HEK293T (cell line): ENCODE measurements around the gene ASTN2.

Experiments
- CTCF ChIA-PET: fragments of 350-600 bp; formaldehyde crosslinking; extraction: SDS; loops from one replicate; lab custom pipeline; 2021; ENCODE audit warnings: antibody characterized with exemption, inconsistent platforms; lab: Yijun Ruan, JAX
- POLR2A ChIA-PET: fragments of 350-600 bp; formaldehyde crosslinking; extraction: SDS; loops from one replicate; lab custom pipeline; 2020; ENCODE audit warnings: antibody characterized with exemption, inconsistent platforms; lab: Yijun Ruan, JAX
- DNase-seq: peaks from one replicate; pipeline ENCODE4 v3.0.0; 2012; ENCODE audit warnings: mixed read lengths; ENCODE audit errors: extremely low spot score
- ARNT ChIP-seq: fragments of 450-650 bp; IDR thresholded peaks from 2 replicates; pipeline ENCODE4 v1.6.1; 2017; ENCODE audit warnings: mild to moderate bottlenecking
- BHLHE40 ChIP-seq: fragments of 450-650 bp; IDR thresholded peaks from 2 replicates; pipeline ENCODE4 v1.6.1; 2016; ENCODE audit warnings: mild to moderate bottlenecking, moderate library complexity, borderline replicate concordance
- CTBP1 ChIP-seq: fragments of 450-650 bp; IDR thresholded peaks from 2 replicates; pipeline ENCODE4 v1.6.1; 2016; ENCODE audit warnings: borderline replicate concordance
- ELF4 ChIP-seq: fragments of 450-650 bp; IDR thresholded peaks from 2 replicates; pipeline ENCODE4 v1.6.1; 2017; ENCODE audit warnings: antibody characterized with exemption
- FOXA1 ChIP-seq: fragments of 450-650 bp; IDR thresholded peaks from 2 replicates; pipeline ENCODE4 v1.6.1; 2016; ENCODE audit warnings: mild to moderate bottlenecking
- FOXK2 ChIP-seq: fragments of 450-650 bp; IDR thresholded peaks from 2 replicates; pipeline ENCODE4 v1.6.1; 2016; ENCODE audit warnings: mild to moderate bottlenecking
- FOXM1 ChIP-seq: fragments of 450-650 bp; IDR thresholded peaks from 2 replicates; pipeline ENCODE4 v1.6.1; 2017; ENCODE audit warnings: mild to moderate bottlenecking, borderline replicate concordance
- HDGF ChIP-seq: fragments of 450-650 bp; IDR thresholded peaks from 2 replicates; pipeline ENCODE4 v1.6.1; 2017; ENCODE audit warnings: antibody characterized with exemption, borderline replicate concordance
- L3MBTL2 ChIP-seq: fragments of 450-650 bp; conservative IDR thresholded peaks from 2 replicates; pipeline ENCODE4 v1.6.1; 2016; ENCODE audit warnings: mild to moderate bottlenecking
- LEF1 ChIP-seq: fragments of 450-650 bp; IDR thresholded peaks from 2 replicates; pipeline ENCODE4 v1.6.1; 2017; ENCODE audit warnings: mild to moderate bottlenecking, borderline replicate concordance
- NFRKB ChIP-seq: fragments of 450-650 bp; IDR thresholded peaks from 2 replicates; pipeline ENCODE4 v1.6.1; 2016; ENCODE audit warnings: mild to moderate bottlenecking, moderate library complexity
- SP1 ChIP-seq: fragments of 450-650 bp; IDR thresholded peaks from 2 replicates; pipeline ENCODE4 v1.6.1; 2017
- SUZ12 ChIP-seq: fragments of 450-650 bp; IDR thresholded peaks from 2 replicates; pipeline ENCODE4 v1.6.1; 2016; ENCODE audit warnings: mild to moderate bottlenecking
- TARDBP ChIP-seq: fragments of 450-650 bp; IDR thresholded peaks from 2 replicates; pipeline ENCODE4 v1.6.1; 2016
- ZNF384 ChIP-seq: fragments of 450-650 bp; IDR thresholded peaks from 2 replicates; pipeline ENCODE4 v1.6.1; 2016
- TF ChIP-seq, protein P1 (sequence below): fragments of 450-650 bp; IDR thresholded peaks from 2 replicates; pipeline ENCODE4 v1.6.1; 2016

Gene ASTN2

DNA sequence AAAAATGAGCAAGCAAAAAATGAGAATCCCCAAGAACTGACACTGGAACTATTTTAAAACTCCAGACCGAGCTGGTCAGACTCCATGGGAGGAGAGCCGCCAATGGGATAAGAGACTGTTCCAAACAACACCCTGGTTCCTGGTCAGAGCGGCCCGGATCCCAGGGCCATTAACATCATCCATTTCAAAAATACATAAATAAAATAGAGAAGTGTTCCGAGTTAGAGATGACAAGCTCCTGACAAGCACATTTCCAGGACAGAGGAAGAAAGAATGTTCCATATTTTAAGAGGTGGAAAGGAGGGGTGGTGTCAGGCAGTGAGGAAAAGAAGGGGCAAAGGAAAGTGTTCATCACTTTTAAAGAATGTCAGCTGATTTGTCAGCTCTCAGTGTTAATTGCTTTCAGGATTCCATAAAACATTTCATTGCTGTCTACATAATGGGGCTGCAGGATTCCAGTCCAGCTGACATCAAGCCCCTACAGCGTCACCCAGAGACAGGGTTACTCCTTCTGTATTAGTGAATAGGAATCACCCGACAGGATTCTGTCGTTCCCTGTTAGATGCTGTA, 930.3 kb downstream of the ASTN2 start:
- TF ChIP-seq, protein P1, sequence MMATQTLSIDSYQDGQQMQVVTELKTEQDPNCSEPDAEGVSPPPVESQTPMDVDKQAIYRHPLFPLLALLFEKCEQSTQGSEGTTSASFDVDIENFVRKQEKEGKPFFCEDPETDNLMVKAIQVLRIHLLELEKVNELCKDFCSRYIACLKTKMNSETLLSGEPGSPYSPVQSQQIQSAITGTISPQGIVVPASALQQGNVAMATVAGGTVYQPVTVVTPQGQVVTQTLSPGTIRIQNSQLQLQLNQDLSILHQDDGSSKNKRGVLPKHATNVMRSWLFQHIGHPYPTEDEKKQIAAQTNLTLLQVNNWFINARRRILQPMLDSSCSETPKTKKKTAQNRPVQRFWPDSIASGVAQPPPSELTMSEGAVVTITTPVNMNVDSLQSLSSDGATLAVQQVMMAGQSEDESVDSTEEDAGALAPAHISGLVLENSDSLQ, result no peak
- TF ChIP-seq FOXA1 (no peak), TARDBP (no peak), ZNF384 (no peak), CTBP1 (no peak)
- ChIA-PET CTCF (no interaction called here), POLR2A (no interaction called here)
- no peak for DNase-seq

DNA sequence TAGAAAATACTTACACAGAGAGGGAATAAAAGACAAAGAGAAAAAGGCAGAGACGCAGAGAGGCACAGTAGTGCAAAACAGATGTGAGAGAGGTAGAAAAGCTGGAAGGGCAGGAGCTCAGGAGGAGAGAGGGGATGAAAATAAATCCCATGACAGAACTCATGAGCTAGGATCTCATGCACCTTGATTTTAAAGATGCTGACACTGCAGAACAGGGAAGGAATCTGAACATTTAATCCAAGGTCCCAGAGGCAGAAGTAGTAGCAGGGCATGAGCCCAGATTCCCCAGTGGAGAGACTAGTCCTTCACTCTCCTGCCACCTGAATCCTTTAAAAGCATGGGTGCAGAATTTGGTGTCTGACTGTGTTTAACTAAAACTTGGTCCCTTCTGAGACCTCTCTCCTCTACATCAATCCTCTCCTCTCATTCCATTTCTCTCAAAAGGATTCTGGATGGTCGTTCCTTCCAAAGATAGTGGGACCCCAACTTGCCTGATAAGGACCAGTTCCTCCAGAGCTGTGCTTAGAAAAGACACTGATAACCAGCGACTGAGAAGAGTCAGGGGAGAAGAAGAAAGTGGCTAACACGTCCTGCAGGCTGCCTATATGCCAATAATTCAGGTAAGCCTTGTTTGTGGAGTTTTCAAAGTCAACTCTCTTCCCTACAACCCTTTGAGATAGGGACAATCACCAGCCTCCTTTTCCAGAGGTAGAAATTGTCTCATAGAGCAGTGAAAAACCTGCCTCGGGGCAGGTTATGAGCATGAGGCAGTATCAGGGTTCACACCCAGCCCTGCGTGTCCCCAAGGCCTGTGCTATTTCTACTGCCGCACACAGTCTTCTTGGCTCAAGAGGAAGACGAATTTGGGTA, 931.0 kb downstream of the ASTN2 start:
- TF ChIP-seq SP1 (no peak), FOXM1 (no peak)
- CTCF ChIA-PET, result no interaction called here
- POLR2A ChIA-PET, result no interaction called here
- DNase-seq, result no peak

DNA sequence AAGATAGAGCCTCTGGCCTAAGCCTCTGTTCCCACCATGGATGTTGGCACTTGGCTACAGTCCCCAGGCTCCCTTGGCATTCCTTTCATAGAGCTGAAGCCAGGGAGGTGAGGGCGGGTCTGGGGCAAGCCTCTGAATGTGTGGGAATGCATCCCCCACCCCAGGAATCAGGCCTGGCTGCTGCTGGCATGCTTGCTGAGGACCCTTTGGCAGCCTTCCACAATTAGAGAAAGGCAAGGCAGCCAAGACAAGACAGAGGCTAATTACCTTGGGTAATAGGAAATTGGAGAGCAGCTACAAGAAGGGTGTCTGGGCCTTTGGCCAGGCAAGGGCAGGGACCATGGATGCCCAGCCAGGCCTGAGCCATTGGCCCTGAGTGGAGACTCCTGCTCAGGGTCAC, 932.1 kb downstream of the ASTN2 start:
- POLR2A ChIA-PET, result no interaction called here
- no peak for DNase-seq
- TF ChIP-seq BHLHE40 (no peak), LEF1 (no peak)
- CTCF ChIA-PET, result no interaction called here

DNA sequence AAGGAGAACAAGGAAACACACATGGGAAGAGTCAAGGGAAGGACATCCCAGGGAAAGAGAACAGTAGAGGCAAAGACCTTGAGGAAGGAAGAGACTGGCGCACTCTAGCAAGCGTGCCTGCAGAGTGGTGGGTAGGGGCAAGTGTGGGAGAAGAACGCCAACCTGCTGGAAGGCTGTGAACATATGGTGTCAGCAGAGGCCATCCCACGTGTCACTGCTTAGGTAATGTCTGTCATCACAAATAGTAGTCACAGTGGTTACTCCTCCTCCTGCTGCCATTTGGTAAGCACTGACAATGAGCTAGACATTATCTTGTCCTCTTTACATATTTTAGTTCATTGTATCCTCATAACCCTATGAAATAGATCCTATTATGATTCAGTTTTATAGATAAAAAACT, 934.2 kb downstream of the ASTN2 start:
- ChIA-PET POLR2A (no interaction called here), CTCF (no interaction called here)
- no peak for DNase-seq
- TF ChIP-seq ARNT (no peak), SUZ12 (no peak), TARDBP (no peak), LEF1 (no peak), FOXA1 (no peak), CTBP1 (no peak), ZNF384 (no peak), L3MBTL2 (no peak), NFRKB (no peak), ELF4 (no peak), BHLHE40 (no peak)

DNA sequence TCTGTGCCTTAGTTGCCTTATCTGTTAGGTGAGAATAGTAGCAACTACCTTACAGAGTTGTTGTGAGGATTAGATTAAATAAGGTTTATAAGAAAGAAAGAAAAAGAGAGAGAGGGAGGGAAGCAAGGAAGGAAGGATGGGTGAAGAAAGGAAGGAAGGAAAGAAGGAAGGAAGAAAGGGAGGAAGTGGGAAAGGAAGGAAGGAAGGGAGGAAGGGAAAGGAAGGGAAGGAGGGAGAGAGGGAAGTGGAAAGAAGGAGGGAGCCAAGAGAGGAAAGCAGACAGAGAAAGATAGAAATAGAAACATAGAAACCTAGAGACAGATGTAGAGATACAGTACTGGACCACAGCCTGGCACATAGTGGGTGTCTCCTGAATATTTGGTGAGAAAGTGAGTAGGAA, 934.9 kb downstream of the ASTN2 start:
- CTCF ChIA-PET, result no interaction called here
- TF ChIP-seq ELF4 (no peak), ZNF384 (no peak), CTBP1 (no peak), L3MBTL2 (no peak), FOXM1 (no peak), ARNT (no peak)
- DNase-seq, result no peak
- POLR2A ChIA-PET, result no interaction called here

DNA sequence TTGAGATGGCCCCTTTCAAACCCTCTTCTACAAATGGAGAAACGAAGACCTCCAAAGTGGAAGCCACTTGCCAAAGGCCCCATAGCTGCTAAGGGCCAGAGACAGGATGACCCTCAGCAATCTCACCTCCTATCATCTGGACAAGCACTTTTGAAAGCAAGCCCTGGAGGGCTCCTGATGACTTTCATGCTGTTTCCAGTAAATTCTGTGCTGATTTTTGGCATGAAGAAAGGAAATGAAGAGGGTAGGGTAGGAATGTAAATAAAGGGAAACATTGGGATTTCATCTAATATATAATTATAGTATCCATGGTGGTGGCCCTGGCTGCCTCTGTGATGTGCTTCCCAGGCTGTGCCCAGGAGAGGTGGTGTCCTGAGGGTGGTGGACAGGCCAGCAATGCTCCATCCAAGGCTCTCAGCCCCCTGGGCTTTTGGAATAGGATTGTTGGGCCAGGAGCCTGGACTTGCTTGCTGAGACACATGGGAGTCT, 935.8 kb downstream of the ASTN2 start:
- ChIA-PET CTCF (no interaction called here), POLR2A (no interaction called here)
- TF ChIP-seq FOXK2 (no peak), CTBP1 (no peak), SUZ12 (no peak), ZNF384 (no peak)
- TF ChIP-seq, protein P1, result no peak
- DNase-seq, result no peak

DNA sequence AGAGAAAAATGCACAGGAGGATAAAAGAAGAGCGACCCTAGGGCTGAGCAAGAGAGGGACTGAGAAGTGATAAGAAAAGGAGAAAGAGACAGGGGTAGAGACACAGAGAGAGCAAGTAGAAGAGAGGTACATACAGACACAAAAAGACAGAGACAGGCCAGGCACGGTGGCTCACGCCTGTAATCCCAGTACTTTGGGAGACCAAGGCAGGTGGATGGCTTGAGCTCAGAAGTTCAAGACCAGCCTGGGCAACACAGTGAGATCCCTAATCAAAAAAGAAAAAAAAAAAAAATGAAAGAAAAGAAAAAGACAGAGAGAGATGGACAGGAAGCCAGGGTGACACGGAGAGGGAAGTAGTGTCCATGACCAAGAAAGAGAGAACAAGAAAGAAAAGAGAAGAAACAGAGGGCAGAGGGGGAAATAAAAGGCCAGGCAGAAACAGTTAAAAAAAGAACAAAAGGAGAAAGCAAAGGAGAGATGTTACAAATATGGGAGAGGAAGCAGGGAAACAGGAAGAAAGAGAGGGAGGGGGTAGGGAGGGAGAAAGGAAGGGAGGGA, 937.2 kb downstream of the ASTN2 start:
- CTCF ChIA-PET, result no interaction called here

DNA sequence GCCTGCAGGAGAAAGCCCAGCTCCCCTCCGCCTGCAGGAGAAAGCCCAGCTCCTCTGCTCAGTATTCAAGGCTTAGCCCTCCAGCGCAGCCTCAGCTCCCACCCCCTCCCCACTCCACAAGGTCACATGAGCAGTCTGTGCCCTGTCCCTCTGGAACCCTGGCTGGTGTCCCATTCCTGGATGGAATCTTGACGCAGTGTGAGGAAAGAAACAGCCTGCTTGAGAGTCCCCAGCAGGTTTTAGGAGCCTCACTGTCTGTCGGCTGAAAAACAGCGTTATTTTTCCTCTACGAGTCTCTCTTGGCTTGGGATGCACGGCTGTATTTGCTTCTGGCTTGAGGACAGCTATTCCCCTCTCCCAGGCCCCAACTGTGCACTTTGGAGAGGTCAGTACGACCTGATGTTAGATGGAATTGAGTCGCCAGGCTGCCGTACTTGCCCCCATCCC, 937.9 kb downstream of the ASTN2 start:
- ChIA-PET CTCF (no interaction called here), POLR2A (no interaction called here)
- no peak for TF ChIP-seq ARNT
- TF ChIP-seq SP1, result no peak
- TF ChIP-seq HDGF, result no peak
- TF ChIP-seq FOXM1, result no peak
- no peak for TF ChIP-seq FOXA1
- TF ChIP-seq, protein P1, result no peak
- TF ChIP-seq NFRKB, result no peak
- DNase-seq, result no peak

More for the DNA sequence above, 937.2 kb downstream of the ASTN2 start:
- no peak for TF ChIP-seq CTBP1
- TF ChIP-seq LEF1, result no peak
- TF ChIP-seq TARDBP, result no peak
- TF ChIP-seq ARNT, result no peak
- no peak for TF ChIP-seq L3MBTL2
- no peak for TF ChIP-seq FOXM1
- DNase-seq, result no peak
- POLR2A ChIA-PET, result no interaction called here
